NCI-H2196 (cell line): ENCODE measurements around the gene ZBP1.

Experiments used
- DNase-seq: peaks from one replicate; lab custom pipeline; 2025; ENCODE audit not compliant: unreplicated experiment; lab: John Stamatoyannopoulos, UW

The ZBP1 gene

GRCh38 chr20:57576617-57577550 lies 43.3 kb downstream of the ZBP1 start:
- DNase-seq = no peak

- no peak for DNase-seq
Measured at GRCh38 chr20:57576002-57576401, 44.2 kb downstream of the ZBP1 start.

GRCh38 chr20:57574954-57575353 lies 45.3 kb downstream of the ZBP1 start:
- no peak for DNase-seq

DNA sequence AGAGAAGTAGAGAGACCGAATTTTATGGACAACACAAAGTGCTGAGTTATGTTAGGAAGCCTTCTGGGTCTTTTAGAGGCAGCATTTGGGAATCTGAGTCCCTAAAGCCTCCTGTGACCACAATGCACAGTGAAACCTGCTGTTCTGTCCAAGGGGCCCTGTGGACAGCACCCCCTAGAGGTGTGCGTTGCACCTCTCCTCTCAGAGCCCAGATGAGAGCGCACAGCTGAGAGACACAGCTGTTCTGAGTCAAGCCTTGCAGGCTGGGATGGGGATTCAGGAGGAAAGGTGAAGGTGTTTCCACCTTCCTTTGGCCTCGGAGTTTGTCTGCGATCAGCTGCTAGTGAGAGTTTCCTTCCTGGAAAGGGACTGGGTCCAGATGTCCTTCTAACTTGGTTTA lies 46.3 kb downstream of the ZBP1 start:
- DNase-seq = no peak

- DNase-seq = no peak
Measured at GRCh38 chr20:57573242-57573641, 47.0 kb downstream of the ZBP1 start.

- no peak for DNase-seq
Measured at GRCh38 chr20:57571782-57572416, 48.3 kb downstream of the ZBP1 start.

DNA sequence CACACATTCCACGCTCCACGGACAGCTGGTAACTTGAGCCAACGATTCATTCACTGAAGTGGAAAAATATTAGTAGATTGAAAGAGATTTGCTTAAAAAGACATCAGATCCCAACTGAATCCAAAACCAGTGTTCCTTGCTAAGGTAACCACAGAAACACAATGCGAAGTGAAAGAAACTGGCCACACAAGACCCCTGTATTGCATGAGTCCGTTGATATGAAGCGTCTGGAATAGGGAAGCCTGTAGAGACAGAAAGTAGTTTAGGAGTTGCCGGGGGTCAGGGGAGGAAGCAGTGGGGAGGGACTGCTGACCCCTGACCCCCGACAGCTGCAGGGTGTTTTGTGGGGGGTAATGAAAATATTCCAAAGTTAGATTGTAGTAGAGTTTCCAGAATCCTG lies 49.3 kb downstream of the ZBP1 start:
- DNase-seq = no peak

GRCh38 chr20:57570145-57570850 lies 49.9 kb downstream of the ZBP1 start:
- DNase-seq = peak; percentile 13

- DNase-seq = no peak
Measured at GRCh38 chr20:57568960-57569359, 51.3 kb downstream of the ZBP1 start.

DNA sequence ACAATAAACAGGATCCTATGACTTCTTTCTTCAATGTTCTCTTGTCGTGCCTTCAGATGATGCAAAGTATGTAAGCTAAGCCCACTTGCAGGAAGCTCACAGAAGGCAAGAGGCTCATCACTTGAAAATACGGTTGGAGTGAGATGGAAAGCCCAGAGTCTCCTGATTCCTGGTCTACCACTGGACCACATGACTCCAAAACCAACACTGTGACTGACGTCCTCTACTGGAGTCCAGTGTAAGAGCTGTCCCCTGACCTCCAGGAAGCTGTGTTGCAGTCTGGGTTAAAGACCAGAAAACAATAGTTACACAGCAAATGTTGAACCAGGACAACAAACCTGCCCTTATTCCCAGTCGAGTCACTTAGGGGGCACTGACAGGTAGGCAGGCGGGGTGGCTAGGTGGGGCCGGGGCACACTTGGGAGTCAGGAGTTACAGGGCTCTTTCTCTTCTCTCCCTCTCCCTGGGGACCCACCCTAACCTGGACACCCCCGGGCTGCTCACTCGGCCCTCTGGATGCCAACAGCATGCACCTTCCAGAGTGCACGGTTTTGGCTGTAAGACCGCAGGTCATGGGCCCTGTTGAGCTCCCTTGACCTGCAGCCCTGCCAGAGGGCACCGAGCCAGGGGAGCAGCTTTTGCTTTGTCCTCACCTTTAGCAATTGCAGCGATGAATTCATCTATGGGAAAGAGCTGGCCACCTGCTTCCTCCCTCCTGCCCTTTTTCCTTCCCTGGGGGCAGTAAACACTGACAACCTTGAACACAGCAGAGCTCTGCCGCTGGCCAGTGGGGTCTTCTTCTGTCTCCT lies 51.9 kb downstream of the ZBP1 start:
- DNase-seq = peak; percentile 51

GRCh38 chr20:57567471-57568079 lies 52.7 kb downstream of the ZBP1 start:
- DNase-seq = no peak

DNA sequence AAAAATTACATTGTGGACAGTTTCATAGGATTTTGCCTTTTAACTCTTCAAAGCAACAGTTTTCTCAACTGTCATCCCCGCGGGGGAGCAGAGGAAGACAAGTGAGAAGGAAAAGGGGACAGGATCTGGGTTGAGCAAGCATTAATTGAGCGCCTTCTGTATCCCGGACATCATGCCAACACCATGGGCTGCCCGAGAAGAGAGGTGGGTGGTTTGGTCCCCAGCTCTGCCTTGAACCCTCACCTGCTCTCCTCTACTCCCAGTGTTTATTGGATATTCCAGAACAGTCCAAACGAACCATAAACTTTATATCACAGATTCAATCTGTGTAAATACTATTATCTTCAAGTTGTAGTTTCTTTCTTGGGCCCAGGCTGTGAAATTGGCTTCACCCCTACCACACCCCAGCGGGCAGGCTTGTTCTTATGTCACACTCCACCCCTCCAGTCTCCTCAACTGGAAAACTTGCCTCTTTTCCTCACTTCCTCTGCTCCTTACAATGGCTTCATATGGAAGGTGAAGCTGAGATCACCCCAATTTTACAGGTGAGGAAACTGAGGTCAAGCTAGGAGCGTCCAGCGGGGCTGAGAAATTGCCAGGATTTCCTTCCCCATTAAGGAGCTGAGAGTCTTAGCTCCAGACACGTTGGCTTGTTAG lies 53.3 kb downstream of the ZBP1 start:
- no peak for DNase-seq

DNA sequence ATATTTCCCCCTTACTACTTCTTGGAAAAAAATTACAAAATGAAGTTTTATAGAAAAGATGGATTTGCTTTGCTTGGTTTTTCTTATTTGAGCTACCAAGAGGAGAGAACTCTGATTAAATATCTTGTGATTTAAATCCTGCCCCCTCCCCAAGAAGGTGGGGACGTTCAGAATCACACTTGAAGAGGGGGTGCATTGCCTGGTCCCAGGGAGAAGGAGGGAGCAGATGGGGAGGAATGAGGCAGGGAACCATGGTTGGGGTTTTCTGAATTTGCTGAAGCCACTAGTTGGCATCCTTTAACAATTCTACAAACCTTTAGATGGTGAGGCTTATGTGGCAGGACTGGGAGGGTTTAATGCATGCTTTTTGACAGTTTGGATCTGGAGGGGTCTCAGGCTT lies 53.8 kb downstream of the ZBP1 start:
- no peak for DNase-seq

DNA sequence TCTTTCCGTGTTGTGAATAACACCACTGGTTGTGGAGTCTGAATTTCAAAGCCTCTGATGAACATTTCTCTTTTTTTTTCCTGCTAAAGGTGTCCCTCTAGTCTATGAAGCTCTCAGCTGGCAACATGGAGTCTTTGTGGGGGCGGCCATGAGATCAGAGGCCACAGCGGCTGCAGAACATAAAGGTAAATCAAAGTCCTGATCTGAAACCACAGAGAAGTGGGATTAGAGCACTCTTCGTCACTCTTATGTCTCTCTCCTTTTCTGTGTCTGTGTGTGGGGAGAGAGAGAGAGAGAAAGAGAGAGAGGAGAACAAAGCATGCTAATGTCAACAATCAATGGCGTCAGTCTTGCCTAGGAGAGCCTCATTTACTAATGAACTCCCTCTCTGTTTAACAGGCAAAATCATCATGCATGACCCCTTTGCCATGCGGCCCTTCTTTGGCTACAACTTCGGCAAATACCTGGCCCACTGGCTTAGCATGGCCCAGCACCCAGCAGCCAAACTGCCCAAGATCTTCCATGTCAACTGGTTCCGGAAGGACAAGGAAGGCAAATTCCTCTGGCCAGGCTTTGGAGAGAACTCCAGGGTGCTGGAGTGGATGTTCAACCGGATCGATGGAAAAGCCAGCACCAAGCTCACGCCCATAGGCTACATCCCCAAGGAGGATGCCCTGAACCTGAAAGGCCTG lies 55.1 kb downstream of the ZBP1 start:
- no peak for DNase-seq

DNA sequence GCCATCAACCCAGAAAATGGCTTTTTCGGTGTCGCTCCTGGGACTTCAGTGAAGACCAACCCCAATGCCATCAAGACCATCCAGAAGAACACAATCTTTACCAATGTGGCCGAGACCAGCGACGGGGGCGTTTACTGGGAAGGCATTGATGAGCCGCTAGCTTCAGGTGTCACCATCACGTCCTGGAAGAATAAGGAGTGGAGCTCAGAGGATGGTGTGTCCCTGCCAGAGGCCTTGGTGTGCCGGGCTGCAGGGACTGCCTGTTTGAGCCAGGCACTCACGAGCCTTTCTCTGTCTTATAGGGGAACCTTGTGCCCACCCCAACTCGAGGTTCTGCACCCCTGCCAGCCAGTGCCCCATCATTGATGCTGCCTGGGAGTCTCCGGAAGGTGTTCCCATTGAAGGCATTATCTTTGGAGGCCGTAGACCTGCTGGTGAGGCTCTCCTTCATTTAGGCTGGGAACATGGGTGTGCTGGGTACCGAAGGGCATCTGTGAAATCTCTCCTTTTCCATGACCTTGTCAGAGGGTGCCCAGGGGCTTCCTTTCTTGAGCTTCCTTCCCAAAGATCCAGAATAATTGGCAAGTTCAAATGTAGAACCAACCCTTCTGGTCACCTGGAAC lies 55.9 kb downstream of the ZBP1 start:
- DNase-seq = no peak

GRCh38 chr20:57563522-57563921 lies 56.7 kb downstream of the ZBP1 start:
- DNase-seq = no peak

GRCh38 chr20:57562541-57563465 lies 57.4 kb downstream of the ZBP1 start:
- DNase-seq = no peak
